Stimulated activated CD4-positive, alpha-beta T cell treated with anti-CD3 and anti-CD28 coated beads, TNF-alpha, amount 100 ng/mL, for 1 hour (primary cell): Measurements from ENCODE around the gene MRPL46.
A peak's percentile ranks its signal among the peaks of the same experiment; 100 is the strongest.

Experiments
- DNase-seq, 3 donors: peaks; one replicate each; pipeline ENCODE4 v3.0.0-alpha.2; 2020; ENCODE audit warnings: low read depth in 3 of 3, low spot score in 1 of 3

The MRPL46 gene

GRCh38 chr15:88467073-88467934, at the start of gene MRPL46, which contains the start of gene MRPS11:
TSS of gene MRPL46 (minus strand) at chr15:88467388. CDS start at chr15:88467377, 11 bp downstream.
TSS of gene MRPS11 (plus strand) at chr15:88467708. CDS start at chr15:88467718, 10 bp downstream.
- peak; percentile 74 to 87 (median 74) for DNase-seq

- no peak for DNase-seq
Measured at GRCh38 chr15:88513195-88513594, 46.0 kb upstream of the MRPL46 start.

- DNase-seq = no peak
Measured at GRCh38 chr15:88512601-88513000, 45.4 kb upstream of the MRPL46 start.

- DNase-seq = no peak
Measured at GRCh38 chr15:88512078-88512477, 44.9 kb upstream of the MRPL46 start.

GRCh38 chr15:88511161-88511560, 44.0 kb upstream of the MRPL46 start:
- no peak for DNase-seq

GRCh38 chr15:88509964-88510363, 42.8 kb upstream of the MRPL46 start:
- DNase-seq = no peak

- no peak for DNase-seq
Measured at GRCh38 chr15:88509321-88509720, 42.1 kb upstream of the MRPL46 start.

GRCh38 chr15:88506628-88507027, 39.4 kb upstream of the MRPL46 start:
- DNase-seq = no peak

- no peak for DNase-seq
Measured at GRCh38 chr15:88505721-88506120, 38.5 kb upstream of the MRPL46 start.

- DNase-seq = no peak
Measured at GRCh38 chr15:88504445-88504844, 37.3 kb upstream of the MRPL46 start.

GRCh38 chr15:88498996-88499395, 31.8 kb upstream of the MRPL46 start:
- DNase-seq = no peak

GRCh38 chr15:88497109-88497765, 30.0 kb upstream of the MRPL46 start:
- DNase-seq = no peak

- no peak for DNase-seq
Measured at GRCh38 chr15:88493844-88494243, 26.7 kb upstream of the MRPL46 start.

GRCh38 chr15:88491158-88491557, 24.0 kb upstream of the MRPL46 start:
- DNase-seq = no peak

GRCh38 chr15:88490036-88490435, 22.8 kb upstream of the MRPL46 start:
- no peak for DNase-seq

- DNase-seq = no peak
Measured at GRCh38 chr15:88489321-88489720, 22.1 kb upstream of the MRPL46 start.

GRCh38 chr15:88487796-88488523, 20.8 kb upstream of the MRPL46 start:
- DNase-seq = no peak

GRCh38 chr15:88487178-88487795, 20.1 kb upstream of the MRPL46 start:
- no peak for DNase-seq

- DNase-seq = no peak
Measured at GRCh38 chr15:88484682-88485331, 17.6 kb upstream of the MRPL46 start.

GRCh38 chr15:88482263-88482662, 15.1 kb upstream of the MRPL46 start:
- DNase-seq = no peak

GRCh38 chr15:88480981-88481380, 13.8 kb upstream of the MRPL46 start:
- DNase-seq = no peak
